CD4-positive, alpha-beta T cell treated with Interleukin-2 at 100 ng/mL for 4 hours (primary cell): ENCODE results near the gene BMP15.

Experiments used
- DNase-seq: peaks from one replicate; pipeline ENCODE4 v3.0.0-alpha.2; 2020; ENCODE audit warnings: low spot score

The BMP15 gene

DNA sequence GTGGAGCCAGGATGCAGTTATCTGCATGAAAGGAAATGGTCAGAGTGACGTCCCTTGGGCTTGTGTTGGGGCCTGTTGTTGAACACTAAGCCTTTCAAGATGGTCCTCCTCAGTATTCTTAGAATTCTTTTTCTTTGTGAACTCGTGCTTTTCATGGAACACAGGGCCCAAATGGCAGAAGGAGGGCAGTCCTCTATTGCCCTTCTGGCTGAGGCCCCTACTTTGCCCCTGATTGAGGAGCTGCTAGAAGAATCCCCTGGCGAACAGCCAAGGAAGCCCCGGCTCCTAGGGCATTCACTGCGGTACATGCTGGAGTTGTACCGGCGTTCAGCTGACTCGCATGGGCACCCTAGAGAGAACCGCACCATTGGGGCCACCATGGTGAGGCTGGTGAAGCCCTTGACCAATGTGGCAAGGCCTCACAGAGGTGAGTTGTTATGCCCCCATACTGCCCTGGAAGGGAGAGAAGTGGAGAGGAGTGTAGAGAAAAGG is at the start of gene BMP15:
Gene BMP15 (plus strand): TSS at position 51 of the 492 bp plus-strand sequence. CDS start 49 bp downstream, at position 100.
- no peak for DNase-seq

DNA sequence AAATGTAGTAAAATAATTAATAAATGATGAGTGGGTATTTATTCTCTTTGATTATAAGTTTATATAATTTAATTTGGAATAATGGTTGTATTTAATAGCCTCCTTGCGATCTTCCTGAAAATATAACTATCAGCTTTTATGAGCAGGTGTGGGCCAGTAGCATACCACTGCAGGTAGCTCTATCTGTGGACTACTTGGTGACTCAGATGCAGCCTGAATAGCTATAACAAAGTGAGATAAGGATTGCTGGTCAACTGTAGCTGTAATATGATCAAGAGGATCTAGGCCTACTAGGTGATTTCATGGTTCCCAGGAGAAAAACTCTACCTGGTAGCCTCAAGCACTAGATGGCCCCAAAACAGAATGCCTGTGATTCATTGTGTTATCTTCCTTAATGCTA is 47.1 kb upstream of the BMP15 start:
- DNase-seq = no peak

DNA sequence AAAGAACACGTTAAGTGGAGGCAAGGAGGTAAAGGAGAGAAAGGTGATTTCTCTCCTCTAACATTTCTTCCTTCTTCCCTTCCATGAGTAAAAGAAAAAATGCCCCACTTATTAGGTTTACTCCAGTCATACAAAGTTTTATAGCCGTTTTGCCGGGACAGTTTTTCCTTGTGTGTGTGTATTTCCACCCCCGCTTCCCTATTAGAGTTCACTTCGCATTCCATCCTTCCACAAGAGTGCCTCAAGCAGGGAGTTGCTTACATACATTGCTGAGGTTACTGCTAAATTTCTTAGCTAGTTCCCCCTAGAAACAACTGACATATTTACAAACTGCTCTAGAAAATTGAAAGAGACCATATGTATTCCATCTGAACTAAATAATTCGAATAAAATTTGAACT is 45.2 kb upstream of the BMP15 start:
- no peak for DNase-seq

DNA sequence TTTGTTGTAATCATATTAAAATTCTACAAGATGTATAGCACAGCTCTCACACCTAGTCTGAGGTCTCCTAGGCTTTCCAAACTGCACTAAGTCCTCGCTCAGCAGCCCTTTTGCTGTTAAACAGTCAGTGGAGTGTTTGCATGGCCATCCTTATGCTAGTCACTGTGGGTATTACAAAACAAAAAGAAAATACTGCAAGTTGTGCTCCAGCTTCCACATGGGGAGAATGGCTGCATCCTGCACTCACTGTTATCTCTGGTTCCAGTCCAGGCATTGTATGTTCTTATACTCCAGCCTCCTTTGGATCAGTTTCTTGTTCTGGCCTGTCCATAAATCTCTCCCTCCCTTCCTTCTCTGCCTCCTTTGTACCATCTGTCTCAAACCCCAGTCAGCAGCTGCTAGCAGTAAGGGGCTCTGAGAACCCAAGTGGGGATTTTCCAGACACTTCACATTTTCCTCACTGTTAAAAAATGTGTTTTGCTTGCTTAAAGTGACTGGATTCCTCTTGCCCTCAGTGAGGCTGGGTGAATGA is 38.5 kb upstream of the BMP15 start:
- DNase-seq = no peak

DNA sequence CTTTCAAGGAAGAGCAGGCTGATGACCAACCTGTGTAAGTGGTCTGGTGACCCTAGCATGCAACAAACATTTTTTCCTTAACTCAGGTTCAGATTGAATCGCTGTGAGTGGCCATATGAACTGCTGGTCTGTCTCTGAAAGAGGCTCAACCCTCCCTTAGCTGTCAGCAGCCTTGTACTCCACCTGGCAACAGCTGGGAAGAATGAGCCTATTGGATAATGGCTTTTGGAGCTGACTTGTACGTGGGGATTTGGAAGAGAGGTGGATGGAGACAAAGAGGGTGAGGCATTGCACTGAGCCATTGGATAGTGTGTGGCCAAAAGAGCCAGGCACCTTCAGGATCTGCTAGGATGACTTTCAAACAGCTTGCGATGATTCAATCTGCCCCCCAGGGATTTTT is 35.7 kb upstream of the BMP15 start:
- no peak for DNase-seq

DNA sequence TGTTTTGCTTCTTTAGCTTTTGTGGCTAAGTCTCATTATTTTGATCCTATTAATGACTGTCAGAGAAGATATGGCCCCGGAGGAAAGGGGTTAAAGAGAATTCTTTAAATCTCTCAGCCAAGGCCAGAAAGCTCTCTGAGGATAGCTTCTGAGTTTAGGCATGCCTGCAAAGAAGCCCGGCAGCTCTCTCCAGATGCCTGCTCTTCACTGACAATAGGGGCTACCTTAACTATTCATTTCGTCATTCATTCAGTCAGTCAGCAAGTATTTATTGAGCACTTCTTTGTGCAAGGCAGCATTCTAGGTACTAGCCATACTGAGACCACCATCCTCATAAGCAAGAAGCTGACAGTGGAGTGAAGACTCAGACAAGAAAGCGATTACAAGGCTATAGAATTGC is 34.0 kb upstream of the BMP15 start:
- DNase-seq = no peak

DNA sequence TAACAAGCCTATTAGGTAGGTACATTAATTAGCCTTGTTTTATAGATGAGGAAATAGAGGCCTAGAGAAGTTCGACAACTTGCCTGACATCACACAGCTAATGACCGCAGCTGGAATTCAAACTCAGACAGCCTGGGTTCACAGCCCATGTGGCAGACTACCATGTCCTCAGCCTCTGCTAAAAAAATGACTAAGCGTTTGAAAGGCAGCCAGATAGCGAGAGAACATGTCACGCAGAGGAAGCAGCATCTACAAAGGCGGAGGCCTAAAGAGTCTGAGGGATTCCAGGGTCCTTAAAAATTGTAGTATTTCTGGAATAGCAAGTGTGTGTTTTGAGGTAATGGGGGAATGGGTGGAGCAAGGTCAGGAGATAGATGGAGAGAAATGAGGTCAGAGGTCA is 33.2 kb upstream of the BMP15 start:
- no peak for DNase-seq

DNA sequence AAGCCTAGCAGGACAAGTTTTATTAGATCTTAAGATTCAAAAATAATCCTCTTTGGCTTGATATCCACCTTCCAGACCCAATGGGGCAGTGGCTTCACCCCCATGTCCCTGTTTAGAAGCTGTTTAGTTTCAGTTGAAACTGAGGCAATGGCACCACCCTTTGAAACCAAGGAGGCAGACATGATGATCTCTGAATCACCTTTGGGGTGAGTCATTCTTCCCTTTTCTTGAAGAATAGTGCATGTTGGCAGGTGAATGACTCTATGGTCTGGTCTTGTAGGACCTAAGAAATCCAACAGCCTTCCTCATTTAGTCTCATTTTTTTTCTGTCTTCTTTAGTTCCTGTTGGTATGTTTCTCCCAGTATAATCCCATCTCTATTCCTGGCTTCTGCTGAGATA is 29.5 kb upstream of the BMP15 start:
- DNase-seq = no peak

DNA sequence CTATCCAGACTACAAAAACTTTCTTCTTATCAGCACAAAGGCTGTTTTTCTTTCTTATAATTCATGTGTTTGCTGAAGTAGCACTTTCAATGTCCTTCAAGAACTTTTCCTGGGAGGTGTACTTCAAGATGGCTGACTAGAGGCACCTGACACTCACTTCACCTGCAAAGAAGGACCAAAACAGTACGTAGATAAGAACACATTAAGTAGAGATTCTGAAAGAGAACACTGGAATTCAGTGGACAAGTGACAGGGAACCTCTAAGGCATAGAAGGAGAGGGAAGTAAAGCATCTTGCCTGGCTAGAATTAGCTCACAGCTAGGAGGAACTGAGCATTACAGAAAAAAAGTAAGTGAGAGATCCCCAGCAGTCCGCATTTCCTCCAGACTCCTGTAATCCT is 21.7 kb upstream of the BMP15 start:
- DNase-seq = no peak

DNA sequence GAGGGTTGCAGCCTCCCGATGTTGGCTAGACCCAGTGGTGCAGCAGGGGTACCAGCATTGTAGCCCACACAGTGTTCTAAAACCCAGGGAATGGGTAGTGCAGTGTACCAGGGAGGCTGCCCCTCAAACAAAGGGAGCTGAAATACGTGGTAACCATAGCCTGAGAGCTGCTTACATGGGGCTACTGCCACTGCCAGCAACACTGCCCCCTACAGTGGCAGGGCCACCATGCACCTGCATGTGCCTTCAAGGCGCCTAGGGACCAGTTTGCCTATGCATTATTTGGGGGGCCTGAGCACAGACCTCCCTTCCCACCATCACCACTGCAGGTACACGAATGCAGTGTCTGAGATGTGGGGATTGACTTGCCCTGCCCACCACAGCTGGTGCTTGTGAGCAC is 21.0 kb upstream of the BMP15 start:
- no peak for DNase-seq

DNA sequence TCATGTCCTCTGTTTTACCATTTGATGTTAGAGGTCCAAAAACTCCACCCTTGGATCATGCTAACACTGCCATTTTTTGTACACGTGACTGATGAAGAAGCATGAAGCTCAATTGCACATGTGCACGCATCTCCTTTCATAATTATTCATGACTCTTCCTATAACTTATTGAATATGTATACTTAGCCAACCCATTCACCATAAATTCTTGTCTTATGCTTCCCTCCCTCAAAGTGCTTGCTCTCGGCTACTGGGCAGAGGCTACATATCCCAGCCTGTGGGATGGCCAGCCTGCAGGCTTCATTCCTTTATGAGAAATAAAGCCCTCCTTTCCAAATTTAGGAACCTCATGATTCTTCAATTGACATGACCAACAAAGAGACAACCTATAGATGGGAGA is 17.5 kb upstream of the BMP15 start:
- DNase-seq = no peak

DNA sequence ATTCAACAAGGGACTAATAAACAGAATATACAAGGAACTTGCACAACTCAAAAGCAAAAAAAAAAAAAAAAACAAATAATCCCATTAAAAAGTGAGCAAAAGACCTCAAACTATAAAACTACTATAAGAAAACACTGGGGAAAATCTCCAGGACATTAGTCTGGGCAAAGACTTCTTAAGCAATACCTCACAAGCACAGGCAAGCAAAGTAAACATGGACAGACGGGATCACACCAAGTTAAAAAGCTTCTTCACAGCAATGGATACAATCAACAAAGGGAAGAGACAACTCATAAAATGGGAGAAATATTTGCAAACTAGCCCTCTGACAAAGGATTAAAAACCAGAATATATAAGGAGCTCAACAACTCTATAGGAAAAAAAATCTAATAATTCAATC is 17.1 kb upstream of the BMP15 start:
- DNase-seq = no peak

DNA sequence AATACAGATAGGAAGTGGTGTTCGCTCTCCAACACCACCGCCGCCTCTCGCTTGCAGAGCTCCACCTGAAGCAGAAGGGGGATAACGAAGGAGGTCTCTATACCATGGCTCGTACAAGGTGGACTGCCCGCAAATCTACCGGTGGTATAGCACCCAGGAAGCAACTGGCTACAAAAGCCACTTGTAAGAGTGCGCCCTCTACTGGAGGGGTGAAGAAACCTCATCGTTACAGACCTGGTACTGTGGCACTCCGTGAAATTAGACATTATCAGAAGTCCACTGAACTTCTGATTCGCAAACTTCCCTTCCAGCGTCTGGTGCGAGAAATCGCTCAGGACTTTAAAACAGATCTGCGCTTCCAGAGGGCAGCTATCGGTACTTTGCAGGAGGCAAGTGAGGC is 5.2 kb upstream of the BMP15 start:
- DNase-seq = no peak

DNA sequence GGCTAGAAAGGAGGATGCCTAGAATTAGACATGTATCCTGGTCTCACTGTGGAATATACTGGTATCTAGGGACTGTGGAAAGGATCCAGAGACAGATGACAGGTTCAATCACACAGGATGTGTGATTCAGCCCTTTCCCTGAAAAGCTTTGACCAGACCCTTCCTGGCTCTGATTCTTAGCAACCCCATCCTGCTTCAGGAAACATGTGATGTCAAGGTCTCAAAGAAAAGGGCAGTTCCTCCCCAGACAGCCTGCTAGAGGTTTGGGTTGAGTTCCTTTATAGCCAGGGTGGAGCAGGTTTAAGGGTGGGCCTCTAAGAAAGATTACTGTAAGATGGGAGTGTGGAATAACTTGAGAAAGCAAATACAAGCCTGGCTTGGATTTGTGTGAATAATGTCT is 3.0 kb downstream of the BMP15 start:
- no peak for DNase-seq

DNA sequence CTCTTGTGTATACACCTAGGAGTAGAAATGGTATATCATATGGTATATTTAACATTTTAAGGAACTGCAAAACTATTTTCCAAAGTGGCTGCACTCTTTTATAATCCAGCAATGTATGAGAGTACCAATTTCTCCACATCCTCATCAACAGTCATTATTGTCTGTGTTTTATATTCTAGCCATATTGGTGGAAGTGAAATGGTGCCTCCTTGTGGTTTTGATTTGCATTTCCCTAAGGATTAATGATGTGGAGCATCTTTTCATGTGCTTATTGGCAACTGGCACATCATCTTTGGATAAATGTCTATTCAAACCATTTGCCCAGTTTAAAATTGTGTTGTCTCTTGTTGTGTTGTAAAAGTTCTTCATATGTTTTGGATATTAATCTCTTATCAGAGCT is 9.6 kb downstream of the BMP15 start:
- DNase-seq = no peak

DNA sequence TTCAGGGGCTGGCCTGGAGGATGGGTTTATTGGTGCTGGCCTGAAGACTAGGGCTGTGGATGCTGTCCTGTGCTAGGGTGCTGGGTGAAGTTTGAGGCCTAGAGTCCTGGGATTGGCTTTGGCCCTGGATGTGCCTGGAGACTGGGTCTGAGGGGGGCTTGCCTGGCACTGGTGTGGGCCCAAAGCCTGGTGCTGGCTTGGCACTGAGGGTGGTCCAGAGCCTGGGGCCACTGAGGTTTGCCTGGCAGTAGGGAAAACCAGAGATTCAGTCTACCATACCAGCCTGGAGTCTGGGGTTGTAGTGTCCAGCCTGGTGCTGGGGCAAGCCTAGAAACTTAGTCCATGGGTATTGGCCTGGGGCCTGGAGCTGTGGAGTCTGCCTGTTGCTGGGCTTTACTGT is 16.6 kb downstream of the BMP15 start:
- no peak for DNase-seq

DNA sequence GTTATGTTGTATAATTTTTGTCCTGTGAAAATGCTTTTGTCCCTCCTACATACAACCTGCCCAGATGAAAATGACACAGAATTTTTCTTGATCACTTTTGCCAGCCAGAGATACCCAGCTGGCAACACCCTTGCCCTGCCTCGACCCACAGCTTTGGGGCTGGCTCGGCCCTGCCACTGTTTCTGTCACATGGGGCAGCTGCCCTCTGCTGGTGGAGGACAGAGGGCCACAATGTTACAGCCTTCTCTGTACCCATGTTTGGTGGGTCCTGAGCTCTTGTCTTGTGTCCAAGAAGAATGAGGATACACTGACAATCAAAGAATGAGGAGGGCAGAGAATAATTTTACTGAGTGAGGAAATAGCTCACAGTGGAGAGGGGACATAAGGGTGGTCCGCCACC is 31.1 kb downstream of the BMP15 start:
- DNase-seq = no peak

DNA sequence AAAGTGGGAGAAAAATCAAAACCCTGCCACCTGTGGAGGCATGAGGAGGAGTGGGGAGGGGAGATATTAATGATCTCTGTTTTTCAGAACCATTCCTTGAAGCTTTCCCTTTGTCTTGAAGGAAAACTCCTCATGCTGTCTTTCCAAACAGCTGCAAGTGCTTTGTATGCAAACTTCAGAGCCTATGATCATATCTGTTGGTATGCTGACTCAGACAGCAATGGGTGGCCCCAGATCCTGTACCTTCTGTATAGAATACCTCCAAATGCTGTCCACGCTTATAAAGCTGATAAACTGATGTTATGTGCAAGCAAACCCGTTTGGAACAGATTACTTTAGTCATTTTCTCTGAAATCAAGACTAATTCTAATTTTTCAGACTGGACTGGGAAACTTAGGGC is 31.9 kb downstream of the BMP15 start:
- no peak for DNase-seq

DNA sequence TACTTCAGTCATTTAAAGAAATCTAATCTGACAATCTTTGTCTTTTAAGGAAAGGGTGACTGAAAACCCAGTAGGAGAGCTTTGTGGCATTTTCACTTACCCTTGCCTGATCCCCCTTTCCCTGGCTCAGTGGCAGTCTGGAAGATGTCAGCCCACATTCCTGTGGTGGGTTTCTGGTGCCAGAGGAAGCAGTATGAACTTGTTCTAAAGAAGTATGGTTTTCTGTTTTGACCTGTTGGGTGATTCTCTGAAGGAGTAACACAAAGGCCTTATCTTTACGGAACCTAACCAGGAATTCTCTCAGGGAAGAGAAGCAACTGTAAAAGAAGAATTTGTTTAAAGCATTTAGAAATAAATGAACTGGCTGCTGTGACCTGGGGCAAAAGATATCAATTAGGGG is 41.9 kb downstream of the BMP15 start:
- DNase-seq = no peak

DNA sequence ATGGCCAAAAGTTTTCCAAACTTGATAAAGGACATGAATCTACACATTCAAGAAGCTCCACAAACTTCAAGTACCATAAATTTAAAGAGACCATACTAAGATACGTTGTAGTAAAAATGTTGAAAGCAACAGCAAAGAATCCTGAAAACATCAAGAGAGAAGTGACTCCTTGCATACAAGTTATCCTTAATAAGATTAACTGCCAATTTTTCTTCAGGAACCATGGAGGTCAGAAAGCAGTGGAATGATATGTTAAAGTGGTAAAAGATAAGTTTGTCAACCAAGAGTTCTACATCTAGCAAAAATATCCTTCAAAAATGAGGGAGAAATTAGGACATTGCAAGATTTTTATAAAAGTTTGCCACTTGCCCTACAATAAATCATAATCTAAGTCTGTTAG is 43.3 kb downstream of the BMP15 start:
- DNase-seq = no peak

DNA sequence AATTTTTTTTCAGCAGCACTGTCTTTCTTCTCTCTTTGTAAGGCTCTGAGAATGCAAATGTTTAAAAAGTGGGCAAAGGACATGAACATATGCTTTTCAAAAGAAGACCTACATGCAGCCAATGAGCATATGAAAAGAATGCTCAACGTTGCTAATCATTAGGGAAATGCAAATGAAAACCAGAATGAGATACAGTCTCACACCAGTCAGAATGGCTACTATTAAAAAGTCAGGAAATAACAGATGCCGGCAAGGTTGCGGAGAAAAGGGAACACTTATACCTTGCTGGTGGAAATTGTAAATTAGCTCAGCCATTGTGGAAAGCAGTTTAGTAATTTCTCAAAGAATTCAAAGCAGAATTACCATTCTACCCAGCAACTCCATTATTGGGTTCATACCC is 51.6 kb downstream of the BMP15 start:
- DNase-seq = no peak

DNA sequence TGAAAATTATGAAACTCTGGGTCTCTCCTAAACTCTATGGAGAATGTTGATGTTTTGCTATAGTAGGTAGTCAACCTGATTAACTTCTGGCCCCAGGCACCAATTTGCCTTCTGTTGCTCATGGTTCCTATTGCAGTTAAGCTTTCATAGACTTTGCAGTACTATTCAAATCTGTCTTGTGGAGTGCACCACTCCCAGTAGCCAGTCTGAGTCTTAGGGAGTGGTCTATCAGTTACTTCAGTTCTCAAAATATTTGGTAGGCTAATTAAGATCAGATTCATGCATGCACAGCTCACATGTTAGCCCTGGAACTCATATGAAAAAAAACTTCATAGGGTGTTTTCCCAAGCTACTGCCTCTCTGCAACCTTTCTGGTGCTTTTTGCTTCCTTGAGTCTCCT is 53.3 kb downstream of the BMP15 start:
- DNase-seq = no peak
